B cell (primary cell): ENCODE data around the gene ERC1.

Experiments used
- EZH2 ChIP-seq: IDR thresholded peaks from 2 replicates; pipeline ENCODE4 v1.6.1; 2012; ENCODE audit warnings: borderline replicate concordance, low read depth, mild to moderate bottlenecking, moderate library complexity, low read length; ENCODE audit not compliant: insufficient read depth, poor library complexity, severe bottlenecking
- TF ChIP-seq, protein P1 (sequence below): fragments of 200-600 bp; IDR thresholded peaks from one replicate; pipeline ENCODE4 v1.8.0; 2022; ENCODE audit warnings: antibody characterized with exemption, mild to moderate bottlenecking

DNA sequence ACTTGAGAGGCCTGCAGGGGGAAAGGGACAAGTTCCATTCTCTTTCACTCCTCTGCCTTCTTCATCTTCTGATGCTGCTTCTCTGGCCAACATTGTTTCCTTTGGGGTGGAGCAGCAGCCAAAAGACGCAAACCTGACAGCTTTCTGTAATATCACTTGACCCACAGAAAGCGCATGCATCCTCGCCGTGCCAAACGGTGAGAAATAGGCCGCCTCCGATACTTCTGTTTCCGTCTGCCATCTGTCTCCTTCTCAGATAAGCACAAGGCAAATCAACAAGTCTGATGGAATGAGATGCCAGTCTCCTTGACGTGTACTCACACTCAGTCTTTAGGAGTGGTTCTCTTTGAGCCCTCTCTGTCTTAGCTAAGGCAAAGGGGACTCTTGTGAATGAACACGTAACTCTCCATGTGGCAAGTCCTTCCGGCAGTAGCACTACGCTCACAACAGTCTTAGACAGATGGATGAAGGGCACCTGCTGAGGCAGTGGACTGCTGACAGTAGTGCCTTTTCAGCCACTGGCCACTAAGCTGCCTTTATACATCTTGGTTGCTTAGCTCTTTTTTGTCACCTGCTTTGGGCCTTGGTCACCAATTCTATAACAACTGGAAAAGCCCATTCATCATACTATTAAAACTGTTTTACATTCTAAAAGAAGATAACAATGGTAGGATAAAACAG lies 389.3 kb downstream of the ERC1 start:
- TF ChIP-seq, protein P1, sequence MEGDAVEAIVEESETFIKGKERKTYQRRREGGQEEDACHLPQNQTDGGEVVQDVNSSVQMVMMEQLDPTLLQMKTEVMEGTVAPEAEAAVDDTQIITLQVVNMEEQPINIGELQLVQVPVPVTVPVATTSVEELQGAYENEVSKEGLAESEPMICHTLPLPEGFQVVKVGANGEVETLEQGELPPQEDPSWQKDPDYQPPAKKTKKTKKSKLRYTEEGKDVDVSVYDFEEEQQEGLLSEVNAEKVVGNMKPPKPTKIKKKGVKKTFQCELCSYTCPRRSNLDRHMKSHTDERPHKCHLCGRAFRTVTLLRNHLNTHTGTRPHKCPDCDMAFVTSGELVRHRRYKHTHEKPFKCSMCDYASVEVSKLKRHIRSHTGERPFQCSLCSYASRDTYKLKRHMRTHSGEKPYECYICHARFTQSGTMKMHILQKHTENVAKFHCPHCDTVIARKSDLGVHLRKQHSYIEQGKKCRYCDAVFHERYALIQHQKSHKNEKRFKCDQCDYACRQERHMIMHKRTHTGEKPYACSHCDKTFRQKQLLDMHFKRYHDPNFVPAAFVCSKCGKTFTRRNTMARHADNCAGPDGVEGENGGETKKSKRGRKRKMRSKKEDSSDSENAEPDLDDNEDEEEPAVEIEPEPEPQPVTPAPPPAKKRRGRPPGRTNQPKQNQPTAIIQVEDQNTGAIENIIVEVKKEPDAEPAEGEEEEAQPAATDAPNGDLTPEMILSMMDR, result no peak
- TF ChIP-seq EZH2, result no peak
